ENCODE results near the gene ZC3H18.
A peak's percentile ranks its signal among the peaks of the same experiment; 100 is the strongest.

The ZC3H18 gene

DNA sequence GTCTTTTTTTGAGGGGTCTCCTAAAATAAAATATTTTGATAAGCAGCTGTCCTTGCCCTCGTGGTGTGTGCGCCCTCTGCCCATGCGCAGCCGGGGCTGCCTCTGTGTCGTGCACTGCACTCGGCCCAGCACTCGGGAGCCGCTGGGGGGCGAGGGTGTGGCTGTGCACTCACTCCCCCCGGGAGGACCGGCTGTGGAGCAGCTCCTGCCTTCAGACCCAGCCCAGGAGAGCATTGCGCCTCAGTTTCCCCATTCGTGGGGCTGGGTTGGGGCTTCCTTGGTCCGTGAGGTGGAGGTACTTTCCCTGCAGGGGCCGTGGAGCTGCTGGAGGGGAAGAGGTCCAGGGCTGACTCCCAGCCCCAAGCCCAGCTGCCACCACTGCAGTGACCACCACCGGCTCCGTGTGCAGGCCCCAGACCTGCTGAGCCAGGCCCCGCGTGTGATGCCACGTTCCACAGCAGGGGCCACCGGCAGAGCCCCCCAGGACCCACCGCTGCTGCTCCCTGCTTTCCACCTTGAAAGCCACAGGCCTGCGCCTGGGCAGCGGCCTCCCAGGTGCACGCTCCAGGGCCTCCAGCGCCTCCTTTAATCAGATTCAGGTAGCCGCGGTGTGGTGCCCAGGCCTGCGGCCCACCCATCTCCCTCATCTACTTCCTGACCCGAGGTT is 61.9 kb downstream of the ZC3H18 start:
- H3K9me3 ChIP-seq, result no peaks in the 10 kb centered on the region
- H3K4me3 ChIP-seq (ENCODE audit: low read depth, low read length), result no peak overlapping the region
- TF ChIP-seq, protein P1, sequence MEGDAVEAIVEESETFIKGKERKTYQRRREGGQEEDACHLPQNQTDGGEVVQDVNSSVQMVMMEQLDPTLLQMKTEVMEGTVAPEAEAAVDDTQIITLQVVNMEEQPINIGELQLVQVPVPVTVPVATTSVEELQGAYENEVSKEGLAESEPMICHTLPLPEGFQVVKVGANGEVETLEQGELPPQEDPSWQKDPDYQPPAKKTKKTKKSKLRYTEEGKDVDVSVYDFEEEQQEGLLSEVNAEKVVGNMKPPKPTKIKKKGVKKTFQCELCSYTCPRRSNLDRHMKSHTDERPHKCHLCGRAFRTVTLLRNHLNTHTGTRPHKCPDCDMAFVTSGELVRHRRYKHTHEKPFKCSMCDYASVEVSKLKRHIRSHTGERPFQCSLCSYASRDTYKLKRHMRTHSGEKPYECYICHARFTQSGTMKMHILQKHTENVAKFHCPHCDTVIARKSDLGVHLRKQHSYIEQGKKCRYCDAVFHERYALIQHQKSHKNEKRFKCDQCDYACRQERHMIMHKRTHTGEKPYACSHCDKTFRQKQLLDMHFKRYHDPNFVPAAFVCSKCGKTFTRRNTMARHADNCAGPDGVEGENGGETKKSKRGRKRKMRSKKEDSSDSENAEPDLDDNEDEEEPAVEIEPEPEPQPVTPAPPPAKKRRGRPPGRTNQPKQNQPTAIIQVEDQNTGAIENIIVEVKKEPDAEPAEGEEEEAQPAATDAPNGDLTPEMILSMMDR (IDR thresholded peaks at IDR 0.05; ENCODE audit: low read depth, low read length), result no peak
- H3K27me3 ChIP-seq, result no peaks in the 10 kb centered on the region
- no peaks in the 10 kb centered on the region for H3K4me1 ChIP-seq
- H3K36me3 ChIP-seq, result peaks cover 32% of the 10 kb centered on the region
- DNase-seq, result peak; percentile 4

- Histone ChIP-seq H3K4me1 (no peaks in the 10 kb centered on the region), H3K36me3 (peaks cover 27% of the 10 kb centered on the region), H3K9me3 (no peaks in the 10 kb centered on the region)
Observed at GRCh38 chr16:88632587-88632930, 62.4 kb downstream of the ZC3H18 start.

DNA sequence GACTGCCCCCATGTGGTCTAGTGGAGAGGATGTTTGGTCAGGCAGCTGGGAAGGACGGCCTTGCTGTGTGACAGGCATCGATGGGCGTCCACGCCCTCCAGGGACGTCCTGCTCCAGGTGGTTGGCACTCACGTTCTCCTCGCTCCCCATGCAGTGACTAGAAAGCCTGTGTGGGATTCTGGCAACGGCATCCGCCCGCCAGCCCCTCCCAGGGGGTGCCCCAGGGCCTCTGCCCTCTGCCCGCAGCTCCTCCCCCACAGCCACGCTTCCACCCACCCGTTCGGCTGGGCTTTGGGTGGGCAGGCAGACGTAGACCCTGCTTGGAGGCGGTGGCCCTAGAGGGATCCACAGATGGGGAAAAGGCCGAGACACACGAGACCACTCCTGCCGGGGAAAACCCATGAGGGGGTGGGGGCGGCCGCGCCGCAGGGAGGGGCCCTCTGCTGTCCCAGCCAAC is 63.5 kb downstream of the ZC3H18 start:
- no peak overlapping the region for H3K4me3 ChIP-seq (ENCODE audit: low read depth, low read length)
- peak; percentile 43 for DNase-seq
- H3K4me1 ChIP-seq, result no peaks in the 10 kb centered on the region

More at GRCh38 chr16:88632587-88632930, 62.4 kb downstream of the ZC3H18 start:
- TF ChIP-seq, protein P1 (IDR thresholded peaks at IDR 0.05; ENCODE audit: low read depth, low read length), result no peak
- no peaks in the 10 kb centered on the region for H3K27me3 ChIP-seq
- no peak overlapping the region for H3K4me3 ChIP-seq (ENCODE audit: low read depth, low read length)
- DNase-seq, result no peak

GRCh38 chr16:88634141-88634993 is 64.2 kb downstream of the ZC3H18 start:
- Histone ChIP-seq H3K9me3 (no peaks in the 10 kb centered on the region), H3K4me1 (no peaks in the 10 kb centered on the region), H3K27me3 (peaks cover 7% of the 10 kb centered on the region), H3K4me3 (ENCODE audit: low read depth, low read length) (no peak overlapping the region), H3K36me3 (peaks cover 21% of the 10 kb centered on the region)
- DNase-seq, result no peak
- TF ChIP-seq, protein P1 (IDR thresholded peaks at IDR 0.05; ENCODE audit: low read depth, low read length), result no peak

More for the DNA sequence above, 63.5 kb downstream of the ZC3H18 start:
- Histone ChIP-seq H3K27me3 (peaks cover under 1% of the 10 kb centered on the region), H3K36me3 (peaks cover 22% of the 10 kb centered on the region), H3K9me3 (no peaks in the 10 kb centered on the region)
- TF ChIP-seq, protein P1 (IDR thresholded peaks at IDR 0.05; ENCODE audit: low read depth, low read length), result peak; percentile 36

DNA sequence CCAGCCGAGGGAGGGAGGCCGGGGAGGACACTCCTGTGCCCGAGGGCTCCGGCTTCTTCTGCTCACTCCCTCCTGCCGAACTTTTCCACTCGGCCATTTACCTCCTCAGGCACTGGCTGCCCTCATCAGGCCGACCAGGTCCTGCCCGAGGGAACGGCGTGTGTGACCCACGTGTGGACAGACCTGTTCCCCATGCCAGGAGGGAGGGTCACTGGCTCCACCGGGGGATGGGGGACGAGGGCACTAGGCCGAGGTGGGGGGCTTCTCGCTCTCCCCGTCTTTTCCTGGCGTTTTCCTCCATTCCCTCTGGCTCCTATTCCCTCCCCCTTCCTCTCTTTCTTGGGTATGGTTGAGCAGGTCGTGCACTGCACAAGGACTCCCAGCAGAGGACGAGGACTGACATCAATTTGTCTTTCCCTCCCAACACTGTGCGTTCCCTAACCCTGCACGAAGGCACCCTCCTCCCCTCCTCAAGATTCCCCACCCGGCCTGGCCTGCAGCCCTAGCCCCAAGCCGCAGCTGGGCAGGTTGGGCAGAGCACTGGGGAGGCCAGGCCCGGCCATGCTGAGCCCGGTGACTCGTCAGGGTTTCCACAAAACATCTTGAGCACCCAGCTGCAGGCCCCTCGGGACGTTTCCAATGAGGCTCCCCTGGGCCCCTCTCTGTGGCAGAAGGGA is 64.9 kb downstream of the ZC3H18 start:
- no peak overlapping the region for H3K4me3 ChIP-seq (ENCODE audit: low read depth, low read length)
- H3K4me1 ChIP-seq, result no peaks in the 10 kb centered on the region

More for the DNA sequence above, 64.9 kb downstream of the ZC3H18 start:
- TF ChIP-seq, protein P1 (IDR thresholded peaks at IDR 0.05; ENCODE audit: low read depth, low read length), result no peak
- no peaks in the 10 kb centered on the region for H3K9me3 ChIP-seq
- DNase-seq, result no peak
- H3K36me3 ChIP-seq, result peaks cover 14% of the 10 kb centered on the region
- H3K27me3 ChIP-seq, result peaks cover 15% of the 10 kb centered on the region
